Lower leg skin (tissue), 4 donors: Measurements from ENCODE around the gene KCNMB1. TPM values are rescaled to one million over a fixed set of nuclear protein-coding genes. Genes with fewer than 3 reads are reported as not detected.
"Not testable (repeated sequence)": the region's sequence is repeated elsewhere in the genome, so short reads cannot be mapped to it uniquely, and the experiment has no call there.

Source experiments
- DNase-seq, 2 donors: peaks; one replicate each; pipeline ENCODE4 v3.0.0-alpha.2; 2019; ENCODE audit warnings: low spot score in 2 of 2
- H3K4me3 ChIP-seq: fragments of 200-600 bp; sonication (generic); 2 replicates; pipeline ENCODE4 v1.5.1; 2017; ENCODE audit warnings: mild to moderate bottlenecking, low read depth; ENCODE audit not compliant: poor library complexity, severe bottlenecking
- CTCF ChIP-seq, 3 donors: fragments of 450-650 bp; IDR thresholded peaks; one replicate each; pipeline ENCODE4 v1.5.1; 2016; ENCODE audit warnings: antibody characterized with exemption in 3 of 3, mild to moderate bottlenecking in 3 of 3, moderate library complexity in 2 of 3
- POLR2A ChIP-seq, 2 donors: fragments of 450-650 bp; IDR thresholded peaks; one replicate each; pipeline ENCODE4 v1.6.1; 2016 to 2017; ENCODE audit warnings: antibody characterized with exemption in 2 of 2, mild to moderate bottlenecking in 1 of 2, moderate library complexity in 1 of 2
- WGBS, 2 donors: methylation state at CpG; one replicate each; pipeline ENCODE4 v1.1.5; 2018; 5-methylcytosine and 5-hydroxymethylcytosine counted together
- intact Hi-C: fragments of 100-400 bp; cut with DNase I; formaldehyde crosslinking; loops from one replicate; pipeline ENCODE4 v1.15.0; 2023; ENCODE audit warnings: low total_unique reads
- total RNA-seq, 4 donors: library from RNA; depleted of rRNA; stranded (reverse); fragments of >200 nt; gene quantifications; one replicate each; pipeline ENCODE4 v1.1.0, GENCODE V29; 2016

KCNMB1 gene
- total RNA-seq, 4 donors from 2014 or later: 0.55 to 2.4 (median 1.1) TPM

DNA sequence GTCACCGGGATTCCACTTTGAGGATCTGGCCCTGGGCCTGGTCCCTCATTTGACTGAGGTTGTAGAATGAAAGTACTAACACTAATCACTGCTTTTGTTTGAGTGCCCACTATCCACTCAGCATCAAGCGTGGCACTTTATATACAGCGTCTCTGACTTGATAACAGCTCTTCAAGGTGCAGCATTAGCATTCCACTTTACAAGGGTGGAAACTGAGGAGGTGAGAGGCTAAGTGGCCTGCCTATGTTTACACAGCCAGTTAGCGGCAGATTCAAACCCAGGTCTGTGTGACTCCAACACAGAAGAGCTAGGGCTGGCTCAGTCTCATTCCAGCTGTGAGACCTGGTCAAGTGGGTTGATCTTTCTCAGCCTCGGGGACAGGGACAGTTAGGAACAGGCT, 5.9 kb downstream of the KCNMB1 start:
- TF ChIP-seq POLR2A (IDR thresholded peaks at IDR 0.05) (no peak), CTCF (IDR thresholded peaks at IDR 0.05) (no peak)
- 87 to 94% methylated on average over 5 of the region's 5 CpGs for WGBS, 2 donors
- intact Hi-C loops: no loop called here
- DNase-seq: no peak
- no peak overlapping the region for H3K4me3 ChIP-seq

GRCh38 chr5:170382790-170383189, 6.4 kb downstream of the KCNMB1 start:
- 83% methylated on average over 2 of the region's 2 CpGs for WGBS, 2 donors
- intact Hi-C loops: no loop called here
- TF ChIP-seq CTCF (IDR thresholded peaks at IDR 0.05): no peak
- TF ChIP-seq POLR2A (IDR thresholded peaks at IDR 0.05): no peak
- no peak overlapping the region for H3K4me3 ChIP-seq
- no peak for DNase-seq

DNA sequence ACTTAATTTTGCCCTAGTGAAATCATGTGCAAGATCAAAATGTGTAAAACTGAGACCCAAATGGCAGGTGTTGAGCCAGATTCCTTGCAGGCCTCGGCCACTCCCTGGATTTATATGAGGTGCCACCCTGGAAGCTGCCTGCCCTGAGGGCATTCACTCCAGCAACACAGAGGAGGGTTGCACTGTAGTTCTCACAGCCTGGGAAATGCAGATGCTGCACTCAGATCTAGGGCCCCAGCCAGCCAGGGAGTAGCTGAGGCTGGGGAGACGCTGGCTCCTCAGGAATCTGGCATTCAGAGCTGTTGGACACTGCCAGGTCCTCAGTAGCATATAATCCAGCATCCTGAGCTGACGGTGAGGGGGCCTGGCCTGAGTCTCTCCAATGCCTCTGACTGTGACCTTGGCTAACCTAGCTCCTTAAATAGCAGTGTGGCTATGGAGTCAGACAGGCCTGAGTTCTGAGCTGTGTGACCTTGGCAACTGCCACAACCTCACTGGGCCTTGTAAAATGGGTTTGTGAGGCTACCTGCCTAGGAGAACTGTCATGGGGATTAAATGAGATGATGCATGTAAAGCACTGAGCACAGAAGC, 8.7 kb downstream of the KCNMB1 start:
- H3K4me3 ChIP-seq: no peak overlapping the region
- WGBS, 2 donors: 35 to 43% methylated on average over 3 of the region's 3 CpGs
- intact Hi-C loops: no loop called here
- no peak for DNase-seq
- no peak for TF ChIP-seq CTCF (IDR thresholded peaks at IDR 0.05)
- TF ChIP-seq POLR2A (IDR thresholded peaks at IDR 0.05): no peak

GRCh38 chr5:170378740-170379139, 10.4 kb downstream of the KCNMB1 start:
- H3K4me3 ChIP-seq: no peak overlapping the region
- no peak for DNase-seq
- WGBS, 2 donors: 83 to 90% methylated on average over 16 of the region's 16 CpGs
- intact Hi-C loops: no loop called here
- TF ChIP-seq CTCF (IDR thresholded peaks at IDR 0.05): no peak
- TF ChIP-seq POLR2A (IDR thresholded peaks at IDR 0.05): no peak

DNA sequence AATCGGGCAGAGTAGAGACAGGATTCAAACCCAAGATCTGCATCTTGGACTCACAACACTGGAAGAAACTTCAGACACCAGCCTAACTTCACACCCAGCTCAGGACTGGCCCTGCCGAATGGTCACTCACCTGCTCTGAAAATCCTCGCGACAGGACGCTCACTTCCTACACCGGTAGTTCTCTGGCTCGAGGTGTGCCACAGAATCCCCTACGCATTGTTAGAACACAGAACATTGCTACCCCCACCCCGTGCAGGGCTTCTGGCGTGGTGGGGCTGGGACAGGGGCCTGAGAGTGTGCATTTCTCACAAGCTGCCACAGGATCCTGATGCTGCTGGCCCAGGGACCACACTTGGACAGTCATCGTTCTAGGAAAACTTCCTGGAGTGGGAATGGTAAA, 12.1 kb downstream of the KCNMB1 start:
- TF ChIP-seq CTCF (IDR thresholded peaks at IDR 0.05) (no peak), POLR2A (IDR thresholded peaks at IDR 0.05) (no peak)
- intact Hi-C loops: no loop called here
- DNase-seq: peak in 1 of 2 donors; percentile 58
- 92 to 93% methylated on average over 11 of the region's 11 CpGs for WGBS, 2 donors
- no peak overlapping the region for H3K4me3 ChIP-seq

DNA sequence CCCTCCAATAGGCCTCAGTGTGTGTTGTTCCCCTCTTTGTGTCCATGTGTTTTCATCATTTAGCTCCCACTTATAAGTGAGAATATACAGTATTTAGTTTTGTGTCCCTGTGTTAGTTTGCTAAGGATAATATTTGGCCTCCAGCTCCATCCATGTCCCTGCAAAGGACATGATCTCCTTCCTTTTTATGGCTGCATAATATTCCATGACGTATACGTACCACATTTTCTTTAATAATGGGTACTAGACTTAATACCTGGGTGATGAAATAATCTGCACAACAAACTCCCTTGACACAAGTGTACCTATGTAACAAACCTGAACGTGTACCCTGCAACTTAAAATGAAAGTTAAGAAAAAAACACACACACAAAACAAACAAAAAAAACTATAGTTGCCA, 12.6 kb downstream of the KCNMB1 start:
- H3K4me3 ChIP-seq, DNase-seq, intact Hi-C loops: not testable (repeated sequence)
- whole genome bisulfite sequencing, 2 donors: 93 to 95% methylated on average over 3 of the region's 3 CpGs
